Measurements from ENCODE around the gene STARD3. TPM values are rescaled to one million over a fixed set of nuclear protein-coding genes. Genes with fewer than 3 reads are reported as not detected.

The STARD3 gene
- total RNA-seq, 1 donor from 2014 or later: 58.2 TPM

- no peaks in the 10 kb centered on the region for H3K36me3 Mint-ChIP-seq (ENCODE audit: low read depth)
- POLR2A ChIA-PET: no interaction called here
- no peaks in the 10 kb centered on the region for H3K9me3 Mint-ChIP-seq
- H3K4me3 Mint-ChIP-seq: no peak overlapping the region
- intact Hi-C loops (cut with micrococcal nuclease): no loop called here
- H3K27ac Mint-ChIP-seq: no peak overlapping the region
- ATAC-seq (ENCODE audit: low read depth) (no peak), DNase-seq (no peak)
- CTCF ChIA-PET: interaction anchor here (2.1 kb wide), 1 partner anchor 22 kb away, joined by 5 read pairs; no protein-coding TSS in a partner anchor
- H3K27me3 Mint-ChIP-seq: peaks cover 72% of the 10 kb centered on the region
- TF ChIP-seq CTCF (IDR thresholded peaks at IDR 0.05): no peak
- peaks cover 33% of the 10 kb centered on the region for H3K4me1 Mint-ChIP-seq
Observed at GRCh38 chr17:39599004-39599664, 37.8 kb upstream of the STARD3 start.

GRCh38 chr17:39599665-39600231, 37.2 kb upstream of the STARD3 start:
- peaks cover 37% of the 10 kb centered on the region for H3K4me1 Mint-ChIP-seq
- H3K27ac Mint-ChIP-seq: no peak overlapping the region
- POLR2A ChIA-PET: interaction anchor here (0.6 kb wide), 1 partner anchor 85 kb away, joined by 8 read pairs; no protein-coding TSS in a partner anchor
- no peak overlapping the region for H3K4me3 Mint-ChIP-seq
- peaks cover 68% of the 10 kb centered on the region for H3K27me3 Mint-ChIP-seq
- H3K9me3 Mint-ChIP-seq: no peaks in the 10 kb centered on the region
- no peak for ATAC-seq (ENCODE audit: low read depth)
- no peaks in the 10 kb centered on the region for H3K36me3 Mint-ChIP-seq (ENCODE audit: low read depth)
- DNase-seq: no peak
- CTCF ChIA-PET: interaction anchor here (2.1 kb wide), 1 partner anchor 22 kb away, joined by 5 read pairs; no protein-coding TSS in a partner anchor
- no peak for TF ChIP-seq CTCF (IDR thresholded peaks at IDR 0.05)
- intact Hi-C loops (cut with micrococcal nuclease): no loop called here

GRCh38 chr17:39600288-39600996, 36.5 kb upstream of the STARD3 start:
- no peaks in the 10 kb centered on the region for H3K9me3 Mint-ChIP-seq
- CTCF ChIA-PET: interaction anchor here (2.1 kb wide), 1 partner anchor 21 kb away, joined by 5 read pairs; no protein-coding TSS in a partner anchor
- intact Hi-C loops (cut with micrococcal nuclease): no loop called here

GRCh38 chr17:39600997-39601597, 35.8 kb upstream of the STARD3 start:
- ChIA-PET CTCF (interaction anchor here (2.1 kb wide), 1 partner anchor 20 kb away, joined by 5 read pairs; no protein-coding TSS in a partner anchor), POLR2A (interaction anchor here (0.6 kb wide), 1 partner anchor 401 kb away, joined by 4 read pairs; the partner anchor contains the start of gene RPL19)
- no peak for TF ChIP-seq CTCF (IDR thresholded peaks at IDR 0.05)
- peaks cover 65% of the 10 kb centered on the region for H3K27me3 Mint-ChIP-seq
- H3K4me1 Mint-ChIP-seq: peaks cover 46% of the 10 kb centered on the region
- no peak overlapping the region for H3K4me3 Mint-ChIP-seq
- intact Hi-C loops (cut with micrococcal nuclease): no loop called here
- DNase-seq: no peak
- ATAC-seq (ENCODE audit: low read depth): no peak
- no peaks in the 10 kb centered on the region for H3K36me3 Mint-ChIP-seq (ENCODE audit: low read depth)
- H3K9me3 Mint-ChIP-seq: no peaks in the 10 kb centered on the region
- no peak overlapping the region for H3K27ac Mint-ChIP-seq

More at GRCh38 chr17:39600288-39600996, 36.5 kb upstream of the STARD3 start:
- Mint-ChIP-seq H3K27ac (no peak overlapping the region), H3K4me3 (no peak overlapping the region), H3K36me3 (ENCODE audit: low read depth) (no peaks in the 10 kb centered on the region), H3K27me3 (peaks cover 67% of the 10 kb centered on the region), H3K4me1 (peaks cover 42% of the 10 kb centered on the region)
- ATAC-seq (ENCODE audit: low read depth): no peak
- no peak for TF ChIP-seq CTCF (IDR thresholded peaks at IDR 0.05)
- DNase-seq: no peak
- POLR2A ChIA-PET: interaction anchor here (0.6 kb wide), 2 partner anchors 84 to 400 kb away, joined by 4 to 8 read pairs; partner anchors contain the start of gene RPL19

Measured in activated B cell treated with CpG ODN at 0.5 μM for 24 hours (primary cell).